ENCODE data around the gene UBE2QL1. TPM values are rescaled to one million over a fixed set of nuclear protein-coding genes. Genes with fewer than 3 reads are reported as not detected.

The UBE2QL1 gene
- total RNA-seq, 1 donor from 2014 or later: 0.77 TPM

GRCh38 chr5:6468870-6469269 is 20.2 kb downstream of the UBE2QL1 start:
- H3K9me3 Mint-ChIP-seq: no peaks in the 10 kb centered on the region
- H3K27ac Mint-ChIP-seq: no peak overlapping the region
- no peaks in the 10 kb centered on the region for H3K36me3 Mint-ChIP-seq (ENCODE audit: low read depth)
- peaks cover 12% of the 10 kb centered on the region for H3K27me3 Mint-ChIP-seq
- intact Hi-C loops (cut with micrococcal nuclease): no loop called here
- DNase-seq: no peak
- no peak overlapping the region for H3K4me3 Mint-ChIP-seq
- H3K4me1 Mint-ChIP-seq: no peaks in the 10 kb centered on the region

GRCh38 chr5:6469836-6470235 is 21.2 kb downstream of the UBE2QL1 start:
- no peak overlapping the region for H3K27ac Mint-ChIP-seq
- H3K27me3 Mint-ChIP-seq: peaks cover 12% of the 10 kb centered on the region
- no peaks in the 10 kb centered on the region for H3K36me3 Mint-ChIP-seq (ENCODE audit: low read depth)
- no peak for DNase-seq
- intact Hi-C loops (cut with micrococcal nuclease): no loop called here
- no peaks in the 10 kb centered on the region for H3K4me1 Mint-ChIP-seq
- no peak overlapping the region for H3K4me3 Mint-ChIP-seq
- no peaks in the 10 kb centered on the region for H3K9me3 Mint-ChIP-seq

GRCh38 chr5:6470672-6471071 is 22.0 kb downstream of the UBE2QL1 start:
- intact Hi-C loops (cut with micrococcal nuclease): no loop called here
- H3K36me3 Mint-ChIP-seq (ENCODE audit: low read depth): no peaks in the 10 kb centered on the region
- H3K27ac Mint-ChIP-seq: no peak overlapping the region
- H3K4me3 Mint-ChIP-seq: no peak overlapping the region
- H3K9me3 Mint-ChIP-seq: no peaks in the 10 kb centered on the region
- DNase-seq: no peak
- H3K4me1 Mint-ChIP-seq: no peaks in the 10 kb centered on the region
- H3K27me3 Mint-ChIP-seq: peaks cover 12% of the 10 kb centered on the region

- no peaks in the 10 kb centered on the region for H3K9me3 Mint-ChIP-seq
- no peak overlapping the region for H3K4me3 Mint-ChIP-seq
- H3K27me3 Mint-ChIP-seq: peaks cover 12% of the 10 kb centered on the region
- H3K36me3 Mint-ChIP-seq (ENCODE audit: low read depth): no peaks in the 10 kb centered on the region
- H3K27ac Mint-ChIP-seq: no peak overlapping the region
- intact Hi-C loops (cut with micrococcal nuclease): no loop called here
- H3K4me1 Mint-ChIP-seq: no peaks in the 10 kb centered on the region
- no peak for DNase-seq
Measured at GRCh38 chr5:6471252-6471651, 22.6 kb downstream of the UBE2QL1 start.

GRCh38 chr5:6472792-6473191 is 24.1 kb downstream of the UBE2QL1 start:
- H3K27me3 Mint-ChIP-seq: peaks cover 10% of the 10 kb centered on the region
- no peak overlapping the region for H3K27ac Mint-ChIP-seq
- intact Hi-C loops (cut with micrococcal nuclease): no loop called here
- H3K4me1 Mint-ChIP-seq: no peaks in the 10 kb centered on the region
- no peak for DNase-seq
- no peak overlapping the region for H3K4me3 Mint-ChIP-seq
- no peaks in the 10 kb centered on the region for H3K9me3 Mint-ChIP-seq
- H3K36me3 Mint-ChIP-seq (ENCODE audit: low read depth): no peaks in the 10 kb centered on the region

- intact Hi-C loops (cut with micrococcal nuclease): no loop called here
Measured at GRCh38 chr5:6473284-6473683, 24.6 kb downstream of the UBE2QL1 start.

GRCh38 chr5:6475626-6476312 is 27.1 kb downstream of the UBE2QL1 start:
- Mint-ChIP-seq H3K4me3 (no peak overlapping the region), H3K9me3 (no peaks in the 10 kb centered on the region)
- DNase-seq: no peak

More at GRCh38 chr5:6473284-6473683, 24.6 kb downstream of the UBE2QL1 start:
- no peak overlapping the region for H3K27ac Mint-ChIP-seq
- H3K36me3 Mint-ChIP-seq (ENCODE audit: low read depth): no peaks in the 10 kb centered on the region
- no peak overlapping the region for H3K4me3 Mint-ChIP-seq
- no peaks in the 10 kb centered on the region for H3K9me3 Mint-ChIP-seq
- peaks cover 5% of the 10 kb centered on the region for H3K27me3 Mint-ChIP-seq
- H3K4me1 Mint-ChIP-seq: no peaks in the 10 kb centered on the region
- no peak for DNase-seq

GRCh38 chr5:6476313-6476661 is 27.6 kb downstream of the UBE2QL1 start:
- intact Hi-C loops (cut with micrococcal nuclease): no loop called here
- DNase-seq: no peak
- Mint-ChIP-seq H3K4me3 (no peak overlapping the region), H3K36me3 (ENCODE audit: low read depth) (no peaks in the 10 kb centered on the region), H3K27ac (no peak overlapping the region), H3K9me3 (no peaks in the 10 kb centered on the region), H3K27me3 (no peaks in the 10 kb centered on the region), H3K4me1 (no peaks in the 10 kb centered on the region)

More at GRCh38 chr5:6475626-6476312, 27.1 kb downstream of the UBE2QL1 start:
- H3K4me1 Mint-ChIP-seq: no peaks in the 10 kb centered on the region
- no peaks in the 10 kb centered on the region for H3K27me3 Mint-ChIP-seq
- intact Hi-C loops (cut with micrococcal nuclease): no loop called here
- no peak overlapping the region for H3K27ac Mint-ChIP-seq
- H3K36me3 Mint-ChIP-seq (ENCODE audit: low read depth): no peaks in the 10 kb centered on the region

GRCh38 chr5:6478793-6479192 is 30.1 kb downstream of the UBE2QL1 start:
- Mint-ChIP-seq H3K4me1 (peaks cover 4% of the 10 kb centered on the region), H3K4me3 (no peak overlapping the region), H3K27me3 (no peaks in the 10 kb centered on the region), H3K36me3 (ENCODE audit: low read depth) (no peaks in the 10 kb centered on the region), H3K27ac (no peak overlapping the region), H3K9me3 (no peaks in the 10 kb centered on the region)
- DNase-seq: no peak
- intact Hi-C loops (cut with micrococcal nuclease): no loop called here

- no peak overlapping the region for H3K27ac Mint-ChIP-seq
- intact Hi-C loops (cut with micrococcal nuclease): no loop called here
- no peaks in the 10 kb centered on the region for H3K9me3 Mint-ChIP-seq
- no peak overlapping the region for H3K4me3 Mint-ChIP-seq
- DNase-seq: no peak
- peaks cover 9% of the 10 kb centered on the region for H3K4me1 Mint-ChIP-seq
- no peaks in the 10 kb centered on the region for H3K27me3 Mint-ChIP-seq
- H3K36me3 Mint-ChIP-seq (ENCODE audit: low read depth): no peaks in the 10 kb centered on the region
Measured at GRCh38 chr5:6480133-6481051, 31.7 kb downstream of the UBE2QL1 start.

- DNase-seq: no peak
- Mint-ChIP-seq H3K4me3 (no peak overlapping the region), H3K4me1 (peaks cover 15% of the 10 kb centered on the region), H3K27me3 (peaks cover 11% of the 10 kb centered on the region), H3K27ac (no peak overlapping the region), H3K9me3 (no peaks in the 10 kb centered on the region), H3K36me3 (ENCODE audit: low read depth) (no peaks in the 10 kb centered on the region)
- intact Hi-C loops (cut with micrococcal nuclease): no loop called here
Measured at GRCh38 chr5:6482735-6483134, 34.1 kb downstream of the UBE2QL1 start.

- Mint-ChIP-seq H3K27ac (no peak overlapping the region), H3K4me3 (no peak overlapping the region), H3K27me3 (peaks cover 11% of the 10 kb centered on the region), H3K4me1 (peaks cover 15% of the 10 kb centered on the region), H3K36me3 (ENCODE audit: low read depth) (no peaks in the 10 kb centered on the region), H3K9me3 (no peaks in the 10 kb centered on the region)
- peak; percentile 65 for DNase-seq
- intact Hi-C loops (cut with micrococcal nuclease): loop anchor here (1.0 kb wide), 1 partner anchor 12 kb away; no protein-coding TSS in a partner anchor
Measured at GRCh38 chr5:6483880-6484382, 35.3 kb downstream of the UBE2QL1 start.

GRCh38 chr5:6484446-6484845 is 35.8 kb downstream of the UBE2QL1 start:
- intact Hi-C loops (cut with micrococcal nuclease): loop anchor here (1.0 kb wide), 1 partner anchor 12 kb away; no protein-coding TSS in a partner anchor
- no peak overlapping the region for H3K4me3 Mint-ChIP-seq
- H3K9me3 Mint-ChIP-seq: no peaks in the 10 kb centered on the region
- no peak overlapping the region for H3K27ac Mint-ChIP-seq
- DNase-seq: no peak
- H3K4me1 Mint-ChIP-seq: peaks cover 15% of the 10 kb centered on the region
- no peaks in the 10 kb centered on the region for H3K36me3 Mint-ChIP-seq (ENCODE audit: low read depth)
- H3K27me3 Mint-ChIP-seq: peaks cover 11% of the 10 kb centered on the region

- no peak for DNase-seq
- no peaks in the 10 kb centered on the region for H3K36me3 Mint-ChIP-seq (ENCODE audit: low read depth)
- H3K4me1 Mint-ChIP-seq: peaks cover 15% of the 10 kb centered on the region
- H3K4me3 Mint-ChIP-seq: peak overlapping the region; percentile 12
- no peak overlapping the region for H3K27ac Mint-ChIP-seq
- intact Hi-C loops (cut with micrococcal nuclease): loop anchor here (1.0 kb wide), 1 partner anchor 11 kb away; no protein-coding TSS in a partner anchor
- H3K9me3 Mint-ChIP-seq: no peaks in the 10 kb centered on the region
- H3K27me3 Mint-ChIP-seq: peaks cover 11% of the 10 kb centered on the region
Measured at GRCh38 chr5:6484899-6485298, 36.2 kb downstream of the UBE2QL1 start.

Data from activated CD4-positive, alpha-beta T cell treated with anti-CD3 and anti-CD28 coated beads, Interleukin-2, amount 10 ng/mL, durations not matched to agents 24 days and 14 days (primary cell).